Osteocyte (in vitro differentiated cells): Measurements from ENCODE around the gene CEP68. TPM values are rescaled to one million over a fixed set of nuclear protein-coding genes. Genes with fewer than 3 reads are reported as not detected.
"Not testable (repeated sequence)": the region's sequence is repeated elsewhere in the genome, so short reads cannot be mapped to it uniquely, and the experiment has no call there.

Experiments
- DNase-seq: peaks from one replicate; pipeline ENCODE4 v3.0.0; 2021; ENCODE audit warnings: mixed read lengths; ENCODE audit not compliant: unreplicated experiment; ENCODE audit errors: extremely low spot score
- H3K27ac Mint-ChIP-seq: one replicate; pipeline ENCODE4 v1.8.0; 2021; ENCODE audit warnings: mild to moderate bottlenecking, mixed read lengths; ENCODE audit not compliant: unreplicated experiment
- H3K27me3 Mint-ChIP-seq: one replicate; pipeline ENCODE4 v1.8.0; 2021; ENCODE audit warnings: mixed read lengths; ENCODE audit not compliant: unreplicated experiment
- H3K36me3 Mint-ChIP-seq: one replicate; pipeline ENCODE4 v1.8.0; 2021; ENCODE audit warnings: mixed read lengths; ENCODE audit not compliant: unreplicated experiment
- H3K4me1 Mint-ChIP-seq: one replicate; pipeline ENCODE4 v1.8.0; 2021; ENCODE audit warnings: mixed read lengths; ENCODE audit not compliant: unreplicated experiment
- H3K4me3 Mint-ChIP-seq: one replicate; pipeline ENCODE4 v1.8.0; 2021; ENCODE audit warnings: mild to moderate bottlenecking, moderate library complexity, mixed read lengths; ENCODE audit not compliant: unreplicated experiment
- H3K9me3 Mint-ChIP-seq: one replicate; pipeline ENCODE4 v1.8.0; 2021; ENCODE audit warnings: mixed read lengths; ENCODE audit not compliant: unreplicated experiment
- total RNA-seq: library from RNA; stranded (reverse); gene quantifications from 2 replicates; pipeline ENCODE4 v1.2.1, GENCODE V29; 2021
- TF ChIP-seq, protein P1 (sequence below): fragments of 200-600 bp; sonication (generic); IDR thresholded peaks from 2 replicates; pipeline ENCODE4 v1.5.0; 2021; ENCODE audit warnings: antibody characterized with exemption, mild to moderate bottlenecking, moderate library complexity

Gene CEP68
- total RNA-seq, 1 donor from 2014 or later: 20.7 TPM

DNA sequence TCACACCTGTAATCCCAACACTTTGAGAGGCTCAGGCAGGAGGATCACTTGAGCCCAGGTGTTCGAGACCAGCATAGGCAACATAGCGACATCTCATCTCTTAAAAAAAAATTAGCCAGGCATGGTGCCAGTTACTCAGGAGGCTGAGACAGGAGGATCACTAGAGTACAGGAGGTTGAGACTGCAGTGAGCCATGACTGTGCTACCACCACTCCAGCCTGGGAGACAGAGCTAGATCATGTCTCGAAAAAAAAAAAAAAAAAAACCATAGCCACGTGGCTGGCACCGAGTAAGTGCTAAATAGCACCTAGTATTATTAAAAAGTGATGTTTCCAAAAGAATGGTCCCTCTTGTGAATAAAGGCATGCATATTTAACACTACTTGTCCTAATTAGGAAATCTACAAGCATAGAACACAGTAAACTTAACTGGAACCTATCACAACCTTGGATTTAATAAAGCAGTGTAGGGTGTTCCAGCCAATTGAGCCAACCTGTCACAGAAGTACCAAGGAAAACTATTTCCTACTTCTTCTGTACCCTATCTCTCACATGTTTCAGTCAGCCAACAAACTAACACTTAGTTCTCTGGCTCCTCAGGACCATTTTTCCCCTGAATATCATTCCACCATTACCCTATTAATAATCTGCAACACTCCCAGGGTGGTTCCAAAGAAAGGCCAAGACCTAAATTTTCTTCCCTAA, 64.9 kb downstream of the CEP68 start:
- H3K27me3 Mint-ChIP-seq: no peaks in the 10 kb centered on the region
- DNase-seq: no peak
- H3K27ac Mint-ChIP-seq: no peak overlapping the region
- TF ChIP-seq, protein P1, sequence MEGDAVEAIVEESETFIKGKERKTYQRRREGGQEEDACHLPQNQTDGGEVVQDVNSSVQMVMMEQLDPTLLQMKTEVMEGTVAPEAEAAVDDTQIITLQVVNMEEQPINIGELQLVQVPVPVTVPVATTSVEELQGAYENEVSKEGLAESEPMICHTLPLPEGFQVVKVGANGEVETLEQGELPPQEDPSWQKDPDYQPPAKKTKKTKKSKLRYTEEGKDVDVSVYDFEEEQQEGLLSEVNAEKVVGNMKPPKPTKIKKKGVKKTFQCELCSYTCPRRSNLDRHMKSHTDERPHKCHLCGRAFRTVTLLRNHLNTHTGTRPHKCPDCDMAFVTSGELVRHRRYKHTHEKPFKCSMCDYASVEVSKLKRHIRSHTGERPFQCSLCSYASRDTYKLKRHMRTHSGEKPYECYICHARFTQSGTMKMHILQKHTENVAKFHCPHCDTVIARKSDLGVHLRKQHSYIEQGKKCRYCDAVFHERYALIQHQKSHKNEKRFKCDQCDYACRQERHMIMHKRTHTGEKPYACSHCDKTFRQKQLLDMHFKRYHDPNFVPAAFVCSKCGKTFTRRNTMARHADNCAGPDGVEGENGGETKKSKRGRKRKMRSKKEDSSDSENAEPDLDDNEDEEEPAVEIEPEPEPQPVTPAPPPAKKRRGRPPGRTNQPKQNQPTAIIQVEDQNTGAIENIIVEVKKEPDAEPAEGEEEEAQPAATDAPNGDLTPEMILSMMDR: no peak
- H3K4me3 Mint-ChIP-seq: no peak overlapping the region
- peaks cover 44% of the 10 kb centered on the region for H3K4me1 Mint-ChIP-seq
- no peaks in the 10 kb centered on the region for H3K36me3 Mint-ChIP-seq
- no peaks in the 10 kb centered on the region for H3K9me3 Mint-ChIP-seq

DNA sequence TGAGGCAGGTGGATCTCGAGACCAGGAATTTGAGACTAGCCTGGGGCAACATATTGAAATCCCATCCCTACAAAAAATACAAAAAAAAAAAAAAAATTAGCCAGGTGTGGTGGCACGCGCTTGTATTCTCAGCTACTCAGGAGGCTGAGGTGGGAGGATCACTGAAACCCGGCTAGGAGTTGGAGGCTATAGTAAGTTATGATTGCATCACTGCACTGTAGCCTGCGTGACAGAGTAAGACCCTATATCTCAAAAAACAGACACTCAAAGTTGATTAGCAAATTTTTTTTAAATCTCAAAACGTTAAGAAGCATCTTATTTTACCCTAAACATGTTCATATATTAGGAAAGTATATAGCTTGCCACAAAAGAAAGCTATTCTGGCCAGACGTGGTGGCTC, 66.1 kb downstream of the CEP68 start:
- H3K27me3 Mint-ChIP-seq: no peaks in the 10 kb centered on the region
- H3K4me3 Mint-ChIP-seq: no peak overlapping the region
- TF ChIP-seq, protein P1: no peak
- H3K4me1 Mint-ChIP-seq: peaks cover 52% of the 10 kb centered on the region
- H3K9me3 Mint-ChIP-seq: no peaks in the 10 kb centered on the region
- no peaks in the 10 kb centered on the region for H3K36me3 Mint-ChIP-seq
- no peak for DNase-seq
- no peak overlapping the region for H3K27ac Mint-ChIP-seq

DNA sequence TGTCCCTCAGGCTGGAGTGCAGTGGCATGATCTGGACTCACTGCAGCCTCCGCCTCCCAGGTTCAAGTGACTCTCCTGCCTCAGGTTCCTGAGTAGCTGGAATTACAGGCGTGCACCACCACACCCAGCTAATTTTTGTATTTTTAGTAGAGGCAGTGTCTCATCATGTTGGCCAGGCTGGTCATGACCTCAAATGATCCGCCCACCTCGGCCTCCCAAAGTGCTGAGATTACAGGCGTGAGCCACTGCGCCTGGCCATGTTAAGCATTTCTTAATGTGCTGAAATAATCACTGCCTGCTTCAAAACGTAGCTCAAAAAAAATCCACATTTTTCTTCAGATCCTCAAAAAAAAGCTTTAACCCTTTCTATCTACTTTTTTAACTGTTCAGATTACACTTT, 69.2 kb downstream of the CEP68 start:
- H3K4me3 Mint-ChIP-seq, H3K9me3 Mint-ChIP-seq, H3K36me3 Mint-ChIP-seq, H3K27ac Mint-ChIP-seq, DNase-seq, H3K27me3 Mint-ChIP-seq: not testable (repeated sequence)
- H3K4me1 Mint-ChIP-seq: peaks cover 49% of the 10 kb centered on the region

DNA sequence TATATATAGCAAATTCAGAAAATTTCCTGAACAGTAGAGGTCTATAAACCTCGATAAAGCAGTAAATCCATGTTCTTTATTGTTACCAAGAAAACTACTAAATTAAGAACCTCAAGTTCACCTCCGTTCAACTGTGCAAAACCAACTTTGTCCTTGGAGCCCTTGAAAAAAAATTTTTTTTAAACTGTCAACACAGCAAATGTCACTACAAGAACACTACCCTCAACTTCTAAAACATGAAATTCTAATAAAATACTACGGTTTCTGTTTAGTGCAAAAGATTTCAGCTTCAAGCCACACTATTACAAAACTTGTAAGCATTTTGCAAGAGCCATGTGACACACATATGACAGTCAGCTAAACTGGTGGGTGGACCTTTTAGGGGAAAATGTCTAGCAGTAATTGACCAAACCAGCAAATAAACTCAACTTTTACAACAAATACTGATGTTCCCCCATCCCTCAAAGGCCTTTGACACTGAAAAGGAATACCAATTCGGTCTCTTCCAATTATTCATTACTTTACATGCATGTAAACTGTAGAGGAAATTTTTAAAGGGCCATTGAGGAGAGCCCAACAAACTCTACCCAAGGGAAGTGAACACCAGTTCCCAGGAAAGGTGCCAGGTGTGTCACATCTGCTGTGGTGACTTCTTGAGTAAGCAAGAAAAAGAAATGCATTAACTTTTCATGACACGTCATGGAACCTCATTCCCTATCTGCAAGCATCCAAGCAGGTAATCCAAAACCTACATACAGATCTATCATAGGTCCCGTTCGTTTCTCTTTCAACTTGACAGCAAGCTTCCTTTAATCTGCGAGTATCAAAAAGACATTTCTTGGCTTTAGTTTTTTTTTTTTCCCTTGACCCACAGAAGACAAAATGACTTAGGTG, 72.3 kb downstream of the CEP68 start:
- Mint-ChIP-seq H3K36me3 (no peaks in the 10 kb centered on the region), H3K9me3 (no peaks in the 10 kb centered on the region), H3K27ac (peak overlapping the region; percentile 100), H3K4me1 (peaks cover 50% of the 10 kb centered on the region), H3K4me3 (peak overlapping the region; percentile 100), H3K27me3 (no peaks in the 10 kb centered on the region)
- TF ChIP-seq, protein P1: no peak
- DNase-seq: no peak

DNA sequence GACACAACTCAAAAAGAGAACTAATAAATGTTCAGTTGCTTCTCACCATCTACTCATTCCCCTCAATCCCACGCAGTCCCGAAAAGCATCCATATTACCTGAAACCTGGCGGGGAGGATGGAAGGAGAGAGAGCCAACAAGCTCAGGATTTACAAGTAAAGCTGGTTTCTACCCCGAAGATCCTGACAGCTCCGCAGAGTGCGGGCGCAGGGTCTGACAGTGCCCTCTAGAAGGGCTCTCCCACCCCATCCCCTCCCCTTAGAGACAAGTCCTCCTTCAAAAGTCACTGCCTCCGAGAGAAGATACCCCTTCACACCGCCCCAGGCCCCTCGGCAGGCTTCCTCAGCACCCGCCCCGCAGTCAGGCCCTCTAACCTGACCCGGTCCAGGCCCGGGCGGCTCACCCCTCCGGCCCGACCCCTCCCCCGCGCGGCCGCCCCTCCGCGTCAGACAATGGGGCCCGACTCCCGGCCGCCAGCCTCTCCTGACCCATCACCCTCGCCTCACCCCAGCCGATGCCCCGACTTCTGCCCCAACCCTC, 73.1 kb downstream of the CEP68 start:
- Mint-ChIP-seq H3K27ac (peak overlapping the region; percentile 100), H3K4me3 (peak overlapping the region; percentile 100), H3K9me3 (no peaks in the 10 kb centered on the region), H3K27me3 (no peaks in the 10 kb centered on the region), H3K36me3 (no peaks in the 10 kb centered on the region), H3K4me1 (peaks cover 46% of the 10 kb centered on the region)
- DNase-seq: peak; percentile 86
- TF ChIP-seq, protein P1: no peak
